Fibroblast of mammary gland (primary cell): Measurements from ENCODE around the gene CAMKK1.

ENCODE experiments used
- DNase-seq: peaks from one replicate; pipeline ENCODE4 v3.0.0-alpha.2; 2010; ENCODE audit warnings: low read depth
- H3K4me3 ChIP-seq: 2 replicates; pipeline ENCODE4 v1.5.1; 2011; ENCODE audit warnings: low read depth, mild to moderate bottlenecking, low read length, moderate library complexity; ENCODE audit not compliant: control insufficient read depth
- TF ChIP-seq, protein P1 (sequence below): conservative IDR thresholded peaks from 2 replicates; pipeline ENCODE4 v1.5.1; 2011; ENCODE audit warnings: low read depth, low read length, inconsistent platforms; ENCODE audit not compliant: control insufficient read depth, insufficient read depth

CAMKK1 gene

DNA sequence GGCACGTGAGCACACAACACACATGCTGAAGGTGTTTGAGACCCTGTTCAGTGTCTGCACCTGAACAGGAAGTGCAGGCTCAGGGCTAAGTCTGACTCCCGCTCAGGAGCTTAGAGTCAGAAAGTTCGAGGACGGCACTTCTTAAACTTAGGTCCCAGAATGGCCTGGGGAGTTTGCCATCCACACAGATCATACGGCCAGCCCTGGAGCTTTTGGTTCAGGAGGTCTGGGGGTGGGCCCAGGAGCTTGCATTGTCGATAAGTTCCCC lies 4.0 kb upstream of the CAMKK1 start:
- TF ChIP-seq, protein P1, sequence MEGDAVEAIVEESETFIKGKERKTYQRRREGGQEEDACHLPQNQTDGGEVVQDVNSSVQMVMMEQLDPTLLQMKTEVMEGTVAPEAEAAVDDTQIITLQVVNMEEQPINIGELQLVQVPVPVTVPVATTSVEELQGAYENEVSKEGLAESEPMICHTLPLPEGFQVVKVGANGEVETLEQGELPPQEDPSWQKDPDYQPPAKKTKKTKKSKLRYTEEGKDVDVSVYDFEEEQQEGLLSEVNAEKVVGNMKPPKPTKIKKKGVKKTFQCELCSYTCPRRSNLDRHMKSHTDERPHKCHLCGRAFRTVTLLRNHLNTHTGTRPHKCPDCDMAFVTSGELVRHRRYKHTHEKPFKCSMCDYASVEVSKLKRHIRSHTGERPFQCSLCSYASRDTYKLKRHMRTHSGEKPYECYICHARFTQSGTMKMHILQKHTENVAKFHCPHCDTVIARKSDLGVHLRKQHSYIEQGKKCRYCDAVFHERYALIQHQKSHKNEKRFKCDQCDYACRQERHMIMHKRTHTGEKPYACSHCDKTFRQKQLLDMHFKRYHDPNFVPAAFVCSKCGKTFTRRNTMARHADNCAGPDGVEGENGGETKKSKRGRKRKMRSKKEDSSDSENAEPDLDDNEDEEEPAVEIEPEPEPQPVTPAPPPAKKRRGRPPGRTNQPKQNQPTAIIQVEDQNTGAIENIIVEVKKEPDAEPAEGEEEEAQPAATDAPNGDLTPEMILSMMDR, result no peak

GRCh38 chr17:3896108-3896967 lies 3.5 kb upstream of the CAMKK1 start:
- TF ChIP-seq, protein P1, result no peak
- no peak for DNase-seq
- H3K4me3 ChIP-seq, result no peak overlapping the region

More for the DNA sequence above, 4.0 kb upstream of the CAMKK1 start:
- H3K4me3 ChIP-seq, result no peak overlapping the region
- DNase-seq, result no peak

- TF ChIP-seq, protein P1, result no peak
- no peak for DNase-seq
- H3K4me3 ChIP-seq, result no peak overlapping the region
Observed at GRCh38 chr17:3895354-3895753, 2.5 kb upstream of the CAMKK1 start.

DNA sequence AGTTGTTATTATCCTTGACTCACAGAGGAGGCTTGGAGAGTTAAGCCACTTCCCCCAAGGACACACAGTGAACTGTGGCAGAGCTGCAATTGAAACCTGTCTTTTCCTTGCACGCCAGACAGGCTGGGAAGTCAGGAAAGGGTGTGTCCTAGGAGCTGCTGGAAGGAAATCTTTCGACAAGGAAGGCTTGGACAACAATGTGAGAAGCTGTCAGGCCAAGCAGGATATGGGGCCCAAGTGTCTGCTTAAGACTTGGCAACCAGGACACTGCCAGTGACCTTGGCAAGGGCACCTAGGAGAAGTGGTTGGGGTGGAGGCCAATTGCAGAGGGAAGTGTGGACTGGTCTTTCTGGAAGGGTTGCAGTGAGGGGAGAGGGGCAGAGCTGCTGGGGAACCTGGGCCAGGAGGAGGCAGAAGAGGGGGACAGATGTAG lies 2.1 kb upstream of the CAMKK1 start:
- H3K4me3 ChIP-seq, result no peak overlapping the region
- no peak for DNase-seq
- TF ChIP-seq, protein P1, result no peak

DNA sequence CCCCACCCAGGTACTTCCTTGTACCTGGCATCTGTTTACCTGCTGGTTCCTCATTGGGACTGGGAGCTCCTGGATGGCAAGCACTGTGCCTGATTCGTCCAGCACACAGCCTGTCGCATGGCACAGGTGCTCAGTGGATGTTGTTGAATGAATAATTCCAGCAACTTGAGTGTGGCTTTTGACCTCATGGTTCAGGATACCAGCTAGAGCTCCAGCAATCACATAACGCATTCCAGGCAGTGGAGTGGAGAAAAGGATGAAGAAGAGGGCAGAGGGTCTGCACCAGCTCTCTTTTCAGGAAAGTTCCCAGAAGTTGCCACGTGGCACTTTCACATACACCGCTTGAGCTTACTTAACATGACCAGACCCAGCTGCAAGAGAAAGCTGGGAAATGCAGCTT lies 1.3 kb upstream of the CAMKK1 start:
- no peak for DNase-seq
- TF ChIP-seq, protein P1, result no peak
- no peak overlapping the region for H3K4me3 ChIP-seq

DNA sequence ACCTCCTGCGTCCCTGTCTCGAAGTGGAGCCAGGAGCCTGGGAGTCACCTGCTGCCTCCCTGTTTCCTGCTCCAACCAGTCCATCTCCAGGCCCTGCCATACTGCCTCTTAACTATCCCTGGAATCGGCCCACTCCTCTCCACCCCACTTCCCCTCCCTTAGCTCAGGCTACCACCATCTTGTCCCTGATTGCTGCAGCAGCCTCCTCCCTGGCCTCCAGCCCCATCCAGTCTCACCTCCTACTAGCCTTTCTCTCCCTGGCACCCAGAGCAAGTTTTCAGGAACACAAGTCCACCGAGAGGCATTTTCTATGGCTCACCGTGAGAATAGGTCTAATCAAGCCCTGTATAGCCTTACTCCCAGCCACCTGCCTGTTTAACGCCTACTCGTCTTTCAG lies 865 bp upstream of the CAMKK1 start:
- no peak overlapping the region for H3K4me3 ChIP-seq
- TF ChIP-seq, protein P1, result no peak
- DNase-seq, result no peak
